ENCODE measurements around the gene SCRN1. TPM values are rescaled to one million over a fixed set of nuclear protein-coding genes. Genes with fewer than 3 reads are reported as not detected.

The SCRN1 gene
- total RNA-seq, 4 donors from 2014 or later: 18.8 to 37.4 (median 32.4) TPM

DNA sequence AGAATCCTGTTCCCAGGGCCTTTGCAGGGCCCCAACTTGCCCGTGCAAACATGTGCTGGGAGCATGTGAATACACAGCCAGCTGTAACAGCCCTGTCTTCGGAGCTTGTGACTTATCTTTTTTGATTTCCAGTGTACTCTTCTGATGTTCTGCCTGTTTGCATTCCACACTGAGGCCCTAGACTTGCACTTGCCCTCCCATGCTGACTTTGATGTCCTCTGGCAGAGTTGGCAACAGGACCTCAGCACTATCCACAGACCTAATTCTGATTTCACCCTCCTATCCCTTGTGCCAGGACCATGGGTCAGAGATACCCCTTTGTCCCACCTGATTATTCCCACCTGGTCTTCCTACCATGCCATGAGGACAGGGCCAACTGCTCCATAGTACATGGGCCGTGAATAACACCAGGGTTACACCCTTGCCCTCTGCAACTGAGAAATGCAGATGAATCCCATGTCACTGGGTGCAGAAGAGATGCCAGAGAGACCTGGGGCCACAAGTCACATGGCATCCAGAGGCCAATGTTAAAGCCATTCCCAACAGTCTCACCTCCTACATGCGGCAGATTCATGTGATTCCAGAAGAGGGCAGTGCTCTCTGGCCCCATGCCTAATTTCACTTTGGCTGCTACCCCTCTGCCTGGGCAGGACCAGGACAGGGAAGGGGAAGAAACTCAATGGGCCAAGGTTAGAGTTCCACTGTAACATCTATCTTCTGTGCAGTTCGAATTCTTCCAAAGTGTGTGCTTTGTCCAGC, 43.0 kb downstream of the SCRN1 start:
- TF ChIP-seq, protein P1, sequence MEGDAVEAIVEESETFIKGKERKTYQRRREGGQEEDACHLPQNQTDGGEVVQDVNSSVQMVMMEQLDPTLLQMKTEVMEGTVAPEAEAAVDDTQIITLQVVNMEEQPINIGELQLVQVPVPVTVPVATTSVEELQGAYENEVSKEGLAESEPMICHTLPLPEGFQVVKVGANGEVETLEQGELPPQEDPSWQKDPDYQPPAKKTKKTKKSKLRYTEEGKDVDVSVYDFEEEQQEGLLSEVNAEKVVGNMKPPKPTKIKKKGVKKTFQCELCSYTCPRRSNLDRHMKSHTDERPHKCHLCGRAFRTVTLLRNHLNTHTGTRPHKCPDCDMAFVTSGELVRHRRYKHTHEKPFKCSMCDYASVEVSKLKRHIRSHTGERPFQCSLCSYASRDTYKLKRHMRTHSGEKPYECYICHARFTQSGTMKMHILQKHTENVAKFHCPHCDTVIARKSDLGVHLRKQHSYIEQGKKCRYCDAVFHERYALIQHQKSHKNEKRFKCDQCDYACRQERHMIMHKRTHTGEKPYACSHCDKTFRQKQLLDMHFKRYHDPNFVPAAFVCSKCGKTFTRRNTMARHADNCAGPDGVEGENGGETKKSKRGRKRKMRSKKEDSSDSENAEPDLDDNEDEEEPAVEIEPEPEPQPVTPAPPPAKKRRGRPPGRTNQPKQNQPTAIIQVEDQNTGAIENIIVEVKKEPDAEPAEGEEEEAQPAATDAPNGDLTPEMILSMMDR (IDR thresholded peaks at IDR 0.05; ENCODE audit: low read depth): no peak

DNA sequence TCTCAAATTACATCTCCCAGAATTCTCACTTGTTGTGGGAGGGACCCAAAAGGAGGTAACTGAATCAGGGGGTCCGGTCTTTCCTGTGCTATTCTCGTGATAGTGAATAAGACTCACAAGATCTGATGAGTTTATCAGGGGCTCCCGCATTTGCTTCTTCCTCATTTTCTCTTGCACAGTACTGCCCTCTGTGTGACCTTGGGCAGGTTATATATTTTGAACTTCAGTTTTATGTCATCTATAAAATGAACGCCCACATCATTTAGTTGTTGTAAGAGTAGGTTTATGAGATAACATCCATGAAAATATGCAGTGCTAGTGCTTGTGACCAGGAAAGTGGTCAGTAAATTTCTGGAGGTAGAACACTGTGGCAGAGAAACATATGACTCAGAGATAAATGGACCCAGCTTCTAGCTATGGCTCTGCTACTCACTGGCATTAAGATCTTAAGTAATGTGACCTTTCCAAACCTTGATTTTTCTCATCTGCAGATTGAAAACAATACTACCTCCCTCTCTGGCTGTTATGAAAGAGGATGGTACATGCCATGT, 44.3 kb downstream of the SCRN1 start:
- TF ChIP-seq, protein P1 (IDR thresholded peaks at IDR 0.05; ENCODE audit: low read depth): no peak

DNA sequence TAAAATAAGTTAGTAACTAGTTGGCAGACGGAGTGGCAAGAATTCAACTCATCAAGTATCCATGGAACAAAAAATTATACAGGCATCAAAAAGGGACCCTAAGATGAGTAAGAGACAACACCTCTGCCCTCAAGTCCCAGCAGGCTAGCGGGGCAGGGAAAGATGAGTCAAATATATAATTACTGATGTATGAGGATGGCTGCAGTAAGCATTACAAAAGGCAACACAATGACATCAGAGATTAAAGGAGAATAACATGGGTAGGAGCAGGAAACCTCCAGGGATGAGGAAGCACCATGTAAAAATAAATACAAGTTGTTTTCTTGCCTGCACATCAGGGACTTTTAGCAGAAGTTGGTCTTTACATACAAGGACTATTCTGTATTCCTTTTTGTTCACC, 49.4 kb downstream of the SCRN1 start:
- TF ChIP-seq, protein P1 (IDR thresholded peaks at IDR 0.05; ENCODE audit: low read depth): no peak

DNA sequence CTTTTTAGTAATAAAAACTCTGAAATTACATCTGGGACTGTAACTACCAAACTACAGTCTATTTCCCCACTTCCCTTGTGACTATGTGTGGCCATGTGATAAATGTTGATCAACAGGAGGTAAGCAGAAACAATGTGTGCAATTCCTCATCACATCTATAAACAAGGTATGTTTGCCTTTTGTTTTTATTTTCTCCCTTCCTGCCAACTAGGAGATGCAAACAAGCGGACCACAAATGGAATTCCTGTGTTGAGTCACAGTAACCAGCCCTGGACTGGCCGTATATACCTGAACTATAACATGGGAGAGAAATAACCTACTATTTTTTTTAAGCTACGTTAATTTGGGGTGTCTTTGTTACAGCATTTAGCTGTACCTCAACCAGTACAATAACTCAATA, 52.5 kb downstream of the SCRN1 start:
- TF ChIP-seq, protein P1 (IDR thresholded peaks at IDR 0.05; ENCODE audit: low read depth): no peak

DNA sequence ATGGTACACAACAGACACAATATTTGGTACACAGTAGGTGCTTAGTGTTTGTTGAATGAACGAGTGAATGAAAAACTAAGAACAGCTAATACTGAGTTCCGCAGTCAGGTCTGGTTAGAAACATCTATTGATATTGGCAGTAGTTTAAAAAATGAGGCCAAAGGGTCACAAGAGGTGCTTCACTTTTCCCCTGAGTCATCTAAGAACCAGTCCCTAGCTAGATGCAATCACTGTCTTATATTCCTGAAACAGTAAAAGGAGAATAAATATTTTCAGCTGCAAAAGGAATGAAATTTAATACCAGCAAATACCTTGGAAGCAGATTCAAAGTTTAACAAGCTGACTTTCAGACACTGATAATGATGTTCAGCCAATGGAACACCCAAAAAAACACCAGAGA, 54.5 kb downstream of the SCRN1 start:
- TF ChIP-seq, protein P1 (IDR thresholded peaks at IDR 0.05; ENCODE audit: low read depth): no peak

DNA sequence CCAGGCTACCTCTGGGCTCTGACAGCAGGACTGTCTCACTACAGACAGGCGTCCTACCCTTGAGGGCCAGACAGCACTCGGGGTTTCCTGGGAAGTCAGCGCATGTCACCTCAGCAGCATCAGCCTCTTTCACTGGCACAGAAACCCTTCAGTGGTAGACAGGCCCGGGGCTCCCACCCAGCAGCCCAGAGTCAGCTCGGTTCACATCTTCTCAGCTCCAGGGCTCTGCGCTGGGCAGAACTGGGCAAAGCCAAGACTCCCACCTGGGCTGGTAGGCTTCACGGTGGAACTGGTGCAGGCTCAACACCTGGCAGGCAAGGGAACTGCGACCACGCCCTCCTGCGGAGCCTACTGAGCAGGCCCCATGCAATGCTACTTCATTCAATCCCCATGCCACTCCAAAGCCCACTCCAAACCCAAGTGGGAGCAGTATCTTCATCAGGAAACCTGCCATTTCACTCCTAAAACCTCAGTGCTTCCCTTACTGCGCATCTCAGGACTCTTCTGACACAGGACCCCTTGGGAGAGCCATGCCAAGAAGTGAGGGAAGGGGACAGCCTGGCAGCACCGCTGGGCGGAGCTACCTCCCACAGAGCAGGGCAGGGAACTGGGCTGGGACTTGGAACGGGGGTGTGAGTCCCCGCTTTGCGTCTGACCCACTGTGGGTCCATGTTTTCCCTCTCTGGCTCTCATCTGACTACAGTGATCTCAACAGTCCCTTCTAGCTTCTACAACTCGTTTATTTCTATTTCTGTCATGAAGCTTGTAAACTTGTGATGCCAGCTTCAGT, 60.4 kb downstream of the SCRN1 start:
- TF ChIP-seq, protein P1 (IDR thresholded peaks at IDR 0.05; ENCODE audit: low read depth): no peak

DNA sequence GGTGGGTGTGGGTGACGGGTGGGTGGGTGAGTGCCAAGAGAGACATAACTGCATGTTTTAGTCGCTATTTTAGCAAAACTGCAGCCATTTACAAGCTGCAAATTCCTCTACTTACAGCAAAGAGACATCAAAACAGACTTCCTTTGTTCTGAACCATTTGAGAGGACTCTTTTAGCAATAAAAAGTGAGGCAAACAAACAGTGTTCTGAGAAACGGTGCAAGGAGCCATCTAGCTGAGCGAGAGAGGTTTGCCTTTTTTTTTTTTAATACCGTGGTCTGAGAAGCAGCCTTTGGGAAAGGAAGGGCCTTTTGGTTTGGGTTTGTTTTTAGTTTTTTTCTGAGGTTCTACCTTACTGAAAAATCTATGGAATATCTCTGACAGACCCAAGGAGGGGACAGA, 62.9 kb downstream of the SCRN1 start:
- TF ChIP-seq, protein P1 (IDR thresholded peaks at IDR 0.05; ENCODE audit: low read depth): no peak

All from subcutaneous adipose tissue (tissue), 4 donors.